Esophagus muscularis mucosa (tissue), 4 donors: ENCODE results near the gene RPL41.

Experiments
- EP300 ChIP-seq: sonication (generic); formaldehyde crosslinking; IDR thresholded peaks from one replicate; pipeline ENCODE4 v1.6.1; 2017; ENCODE audit warnings: antibody characterized with exemption
- POLR2AphosphoS5 ChIP-seq, 2 donors: sonication (generic); formaldehyde crosslinking; IDR thresholded peaks; one replicate each; pipeline ENCODE4 v1.6.1; 2017; ENCODE audit warnings: antibody characterized with exemption in 2 of 2
- TF ChIP-seq, protein P1 (sequence below), 3 experiments: fragments of 200-600 bp in 2 of 3; fragments of 450-650 bp in 1 of 3; sonication (generic) in 2 of 3; IDR thresholded peaks; one replicate each; pipeline ENCODE4 v1.5.1; 2017 to 2019; ENCODE audit warnings: antibody characterized with exemption in 3 of 3, mild to moderate bottlenecking in 2 of 3, moderate library complexity in 1 of 3

DNA sequence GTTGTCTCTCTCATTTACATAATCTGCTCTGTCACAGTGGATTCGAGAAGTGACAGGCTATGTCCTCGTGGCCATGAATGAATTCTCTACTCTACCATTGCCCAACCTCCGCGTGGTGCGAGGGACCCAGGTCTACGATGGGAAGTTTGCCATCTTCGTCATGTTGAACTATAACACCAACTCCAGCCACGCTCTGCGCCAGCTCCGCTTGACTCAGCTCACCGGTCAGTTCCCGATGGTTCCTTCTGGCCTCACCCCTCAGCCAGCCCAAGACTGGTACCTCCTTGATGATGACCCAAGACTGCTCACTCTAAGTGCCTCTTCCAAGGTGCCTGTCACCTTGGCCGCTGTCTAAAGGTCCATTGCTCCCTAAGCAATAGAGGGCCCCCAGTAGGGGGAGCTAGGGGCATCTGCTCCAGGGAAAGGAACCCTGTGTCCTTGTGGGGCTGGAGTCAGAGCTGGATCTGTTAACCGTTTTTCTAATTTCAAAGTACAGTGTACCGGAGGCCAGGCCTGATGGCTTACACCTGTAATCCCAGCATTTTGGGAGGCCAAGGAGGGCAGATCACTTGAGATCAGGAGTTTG lies 31.4 kb upstream of the RPL41 start:
- TF ChIP-seq POLR2AphosphoS5 (IDR thresholded peaks at IDR 0.05) (no peak), EP300 (no peak)
- TF ChIP-seq, protein P1, sequence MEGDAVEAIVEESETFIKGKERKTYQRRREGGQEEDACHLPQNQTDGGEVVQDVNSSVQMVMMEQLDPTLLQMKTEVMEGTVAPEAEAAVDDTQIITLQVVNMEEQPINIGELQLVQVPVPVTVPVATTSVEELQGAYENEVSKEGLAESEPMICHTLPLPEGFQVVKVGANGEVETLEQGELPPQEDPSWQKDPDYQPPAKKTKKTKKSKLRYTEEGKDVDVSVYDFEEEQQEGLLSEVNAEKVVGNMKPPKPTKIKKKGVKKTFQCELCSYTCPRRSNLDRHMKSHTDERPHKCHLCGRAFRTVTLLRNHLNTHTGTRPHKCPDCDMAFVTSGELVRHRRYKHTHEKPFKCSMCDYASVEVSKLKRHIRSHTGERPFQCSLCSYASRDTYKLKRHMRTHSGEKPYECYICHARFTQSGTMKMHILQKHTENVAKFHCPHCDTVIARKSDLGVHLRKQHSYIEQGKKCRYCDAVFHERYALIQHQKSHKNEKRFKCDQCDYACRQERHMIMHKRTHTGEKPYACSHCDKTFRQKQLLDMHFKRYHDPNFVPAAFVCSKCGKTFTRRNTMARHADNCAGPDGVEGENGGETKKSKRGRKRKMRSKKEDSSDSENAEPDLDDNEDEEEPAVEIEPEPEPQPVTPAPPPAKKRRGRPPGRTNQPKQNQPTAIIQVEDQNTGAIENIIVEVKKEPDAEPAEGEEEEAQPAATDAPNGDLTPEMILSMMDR (IDR thresholded peaks at IDR 0.05): no peak
